Duodenal mucosa (tissue), 2 donors: ENCODE results near the gene COL24A1.
"Not testable (repeated sequence)": the region's sequence is repeated elsewhere in the genome, so short reads cannot be mapped to it uniquely, and the experiment has no call there.

ENCODE experiments used
- H3K27ac ChIP-seq: one replicate; pipeline ENCODE4 v1.7.0; 2013; ENCODE audit warnings: low read depth, low read length
- H3K27me3 ChIP-seq, 2 donors: one replicate each; pipeline ENCODE4 v1.7.0; 2013; ENCODE audit warnings: low read length in 2 of 2, control low read depth in 1 of 2; ENCODE audit not compliant: insufficient read depth in 2 of 2, control insufficient read depth in 1 of 2
- H3K36me3 ChIP-seq, 2 donors: one replicate each; pipeline ENCODE4 v1.7.0; 2013; ENCODE audit warnings: low read length in 2 of 2, control low read depth in 1 of 2; ENCODE audit not compliant: insufficient read depth in 2 of 2, control insufficient read depth in 1 of 2
- H3K4me1 ChIP-seq, 2 donors: one replicate each; pipeline ENCODE4 v1.7.0; 2013; ENCODE audit warnings: low read length in 2 of 2, control low read depth in 1 of 2; ENCODE audit not compliant: insufficient read depth in 2 of 2, control insufficient read depth in 1 of 2
- H3K4me3 ChIP-seq, 2 donors: one replicate each; pipeline ENCODE4 v1.7.0; 2013; ENCODE audit warnings: low read length in 2 of 2, low read depth in 1 of 2
- H3K9ac ChIP-seq, 2 donors: one replicate each; pipeline ENCODE4 v1.7.0; 2013; ENCODE audit warnings: low read length in 2 of 2, low read depth in 1 of 2
- H3K9me3 ChIP-seq, 2 donors: one replicate each; pipeline ENCODE4 v1.7.0; 2013; ENCODE audit warnings: low read length in 2 of 2, control low read depth in 1 of 2; ENCODE audit not compliant: control insufficient read depth in 1 of 2

The COL24A1 gene

DNA sequence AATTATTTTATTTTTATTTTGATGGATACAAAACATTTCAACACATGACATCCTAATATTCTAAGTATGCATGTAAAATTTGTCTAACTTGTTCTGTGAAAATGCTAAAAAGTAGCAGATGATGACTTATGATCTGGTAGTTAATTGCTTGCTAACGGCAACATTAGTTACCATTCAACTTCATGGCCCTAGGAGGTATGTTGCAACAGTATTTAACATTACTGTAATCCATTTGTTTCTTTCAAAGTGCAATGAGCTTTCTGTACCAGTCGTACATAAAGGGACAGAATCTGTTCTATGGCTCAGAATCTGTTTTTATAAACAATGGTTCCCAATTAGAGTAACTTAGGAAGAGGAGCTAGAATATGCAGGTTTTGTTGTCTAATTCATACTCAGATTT is 356.8 kb downstream of the COL24A1 start:
- Histone ChIP-seq H3K9ac (no peak overlapping the region), H3K4me3 (no peak overlapping the region), H3K9me3 (no peaks in the 10 kb centered on the region), H3K36me3 (no peaks in the 10 kb centered on the region), H3K27me3 (no peaks in the 10 kb centered on the region), H3K4me1 (no peaks in the 10 kb centered on the region), H3K27ac (no peak overlapping the region)

DNA sequence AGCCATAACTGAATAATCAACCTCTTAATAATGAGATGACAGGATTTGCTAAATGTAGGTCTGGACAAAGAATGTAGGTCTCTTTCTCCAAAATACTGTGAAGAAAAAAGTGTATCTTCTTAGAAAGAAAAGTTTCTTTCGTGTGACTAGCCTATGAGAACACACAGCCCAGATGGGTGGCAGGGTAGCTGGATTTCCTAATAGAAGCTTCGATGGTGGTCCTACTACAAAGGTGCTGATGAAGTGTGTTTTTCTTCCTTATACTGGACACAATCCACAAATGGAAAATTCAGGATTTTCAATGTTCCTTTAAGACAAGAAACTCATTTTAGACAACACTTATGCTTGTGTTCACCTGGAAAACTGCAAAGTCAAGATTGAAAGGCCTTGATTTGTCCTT is 358.2 kb downstream of the COL24A1 start:
- no peaks in the 10 kb centered on the region for H3K4me1 ChIP-seq
- H3K27me3 ChIP-seq: no peaks in the 10 kb centered on the region
- H3K4me3 ChIP-seq: no peak overlapping the region
- H3K9me3 ChIP-seq: no peaks in the 10 kb centered on the region
- H3K27ac ChIP-seq: no peak overlapping the region
- no peak overlapping the region for H3K9ac ChIP-seq
- no peaks in the 10 kb centered on the region for H3K36me3 ChIP-seq

DNA sequence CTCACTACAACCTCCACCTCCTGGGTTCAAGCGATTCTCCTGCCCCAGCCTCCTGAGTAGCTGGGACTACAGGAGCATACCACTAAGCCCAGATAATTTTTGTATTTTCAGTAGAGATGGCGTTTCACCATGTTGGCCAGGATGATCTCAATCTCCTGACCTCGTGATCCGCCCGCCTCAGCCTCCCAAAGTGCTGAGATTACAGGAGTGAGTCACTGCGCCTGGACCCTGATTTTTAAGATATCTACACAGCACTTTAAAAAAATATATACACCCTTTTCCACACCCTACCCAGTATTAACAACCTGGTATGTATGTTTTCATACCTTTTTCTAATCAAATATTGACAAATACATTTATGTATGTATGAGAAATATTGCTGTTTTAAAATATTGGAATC is 379.6 kb downstream of the COL24A1 start:
- not testable (repeated sequence) for H3K9me3 ChIP-seq, H3K9ac ChIP-seq, H3K4me1 ChIP-seq, H3K4me3 ChIP-seq, H3K36me3 ChIP-seq, H3K27ac ChIP-seq, H3K27me3 ChIP-seq

DNA sequence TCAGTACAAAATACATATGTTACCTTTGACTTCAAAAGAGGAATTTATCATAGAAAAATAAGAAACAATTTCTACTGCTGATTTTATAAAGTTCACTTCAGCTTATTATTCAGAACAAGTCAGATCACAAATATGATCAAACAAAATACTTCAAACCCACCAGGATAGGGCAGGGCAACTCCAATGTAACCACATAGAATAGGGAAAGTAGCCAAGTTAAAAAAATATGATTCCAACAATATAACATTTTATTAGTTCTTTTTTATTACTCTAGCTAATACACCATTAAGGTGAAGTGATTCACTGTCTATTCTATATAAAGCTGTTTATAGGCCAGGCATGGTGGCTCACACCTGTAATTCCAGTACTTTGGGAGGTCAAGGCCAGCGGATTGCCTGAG is 393.8 kb downstream of the COL24A1 start:
- Histone ChIP-seq H3K9me3 (no peaks in the 10 kb centered on the region), H3K4me3 (no peak overlapping the region), H3K4me1 (no peaks in the 10 kb centered on the region), H3K27ac (no peak overlapping the region), H3K27me3 (no peaks in the 10 kb centered on the region), H3K36me3 (no peaks in the 10 kb centered on the region), H3K9ac (no peak overlapping the region)

DNA sequence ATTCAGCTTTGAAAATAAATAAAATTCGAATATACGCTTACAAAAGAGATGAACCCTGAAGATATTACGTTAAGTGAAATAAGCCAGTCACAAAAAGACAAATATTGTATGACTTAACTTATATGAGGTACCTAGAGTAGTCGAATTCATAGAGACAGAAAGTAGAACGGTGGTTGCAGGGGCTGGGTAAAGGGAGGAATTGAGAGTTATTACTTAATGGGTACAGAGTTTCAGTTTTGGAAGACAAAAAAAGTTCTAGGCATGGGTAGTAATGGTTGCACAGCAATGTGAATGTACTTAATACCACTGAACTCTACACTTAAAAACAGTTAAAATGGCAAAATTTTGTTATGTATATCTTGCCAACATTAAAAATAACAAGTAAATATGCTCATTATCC is 399.7 kb downstream of the COL24A1 start:
- Histone ChIP-seq H3K27ac (no peak overlapping the region), H3K27me3 (no peaks in the 10 kb centered on the region), H3K4me1 (no peaks in the 10 kb centered on the region), H3K9me3 (no peaks in the 10 kb centered on the region), H3K36me3 (no peaks in the 10 kb centered on the region), H3K4me3 (no peak overlapping the region), H3K9ac (no peak overlapping the region)

DNA sequence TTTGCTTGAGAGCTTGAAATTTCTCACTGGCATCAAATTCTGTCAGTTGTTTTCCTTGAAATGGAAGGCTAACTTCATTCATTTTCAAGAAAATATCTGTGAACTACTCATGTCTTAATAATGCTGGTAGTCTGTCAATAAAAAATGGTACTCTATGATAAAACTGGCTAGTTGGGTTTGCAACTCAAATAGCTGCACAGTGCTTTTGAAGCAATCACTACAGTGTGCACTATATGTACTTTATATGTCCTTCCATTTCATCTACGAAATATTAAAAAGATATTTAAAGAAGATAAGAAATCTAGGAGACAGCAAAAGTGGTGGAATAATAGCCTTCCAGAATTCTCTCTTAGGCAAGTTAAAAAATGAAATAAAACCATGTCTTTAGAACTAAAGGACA is 408.5 kb downstream of the COL24A1 start:
- Histone ChIP-seq H3K27ac (no peak overlapping the region), H3K9ac (no peak overlapping the region), H3K36me3 (no peaks in the 10 kb centered on the region), H3K27me3 (no peaks in the 10 kb centered on the region), H3K9me3 (no peaks in the 10 kb centered on the region), H3K4me1 (no peaks in the 10 kb centered on the region), H3K4me3 (no peak overlapping the region)

DNA sequence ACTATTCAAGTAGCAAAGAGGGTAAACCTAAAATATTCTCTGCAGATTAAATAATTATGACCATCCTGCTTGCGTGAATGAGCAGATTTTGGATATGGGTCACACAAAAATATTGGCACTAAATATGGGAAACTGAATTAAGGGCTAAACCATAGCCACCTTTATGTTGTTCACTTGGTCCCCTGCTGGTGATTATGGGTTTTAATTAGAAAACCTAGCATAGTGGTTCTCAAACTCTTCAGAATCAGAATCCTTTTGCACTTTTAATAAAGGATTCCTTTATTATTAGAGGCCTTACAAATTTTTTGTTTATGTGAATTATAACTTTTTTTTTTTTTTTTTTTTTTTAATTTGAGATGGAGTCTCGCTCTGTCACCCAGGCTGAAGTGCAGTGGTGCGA is 409.8 kb downstream of the COL24A1 start:
- Histone ChIP-seq H3K4me3 (no peak overlapping the region), H3K9ac (no peak overlapping the region), H3K36me3 (no peaks in the 10 kb centered on the region), H3K27me3 (no peaks in the 10 kb centered on the region), H3K4me1 (no peaks in the 10 kb centered on the region), H3K9me3 (no peaks in the 10 kb centered on the region), H3K27ac (no peak overlapping the region)

DNA sequence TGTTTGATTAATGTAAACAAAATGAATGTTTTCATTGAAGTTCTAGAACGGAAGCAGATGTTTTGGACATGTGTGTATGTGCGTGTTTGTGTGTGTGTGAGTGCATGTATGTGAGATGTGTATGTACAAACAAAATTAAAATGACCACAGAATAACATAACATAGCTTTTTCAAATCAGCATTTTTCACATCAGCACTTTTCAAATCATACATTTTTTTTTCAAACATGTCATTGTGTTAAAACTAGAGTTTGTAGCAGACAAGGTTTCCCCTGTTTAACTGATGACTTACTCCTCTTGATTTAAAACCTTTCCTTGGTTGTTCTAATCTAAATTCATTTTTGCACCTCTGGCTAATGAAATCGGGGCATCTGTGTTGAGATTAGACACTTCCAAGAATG is 412.8 kb downstream of the COL24A1 start:
- Histone ChIP-seq H3K27ac (no peak overlapping the region), H3K36me3 (no peaks in the 10 kb centered on the region), H3K9ac (no peak overlapping the region), H3K4me1 (no peaks in the 10 kb centered on the region), H3K9me3 (no peaks in the 10 kb centered on the region), H3K27me3 (no peaks in the 10 kb centered on the region), H3K4me3 (no peak overlapping the region)

DNA sequence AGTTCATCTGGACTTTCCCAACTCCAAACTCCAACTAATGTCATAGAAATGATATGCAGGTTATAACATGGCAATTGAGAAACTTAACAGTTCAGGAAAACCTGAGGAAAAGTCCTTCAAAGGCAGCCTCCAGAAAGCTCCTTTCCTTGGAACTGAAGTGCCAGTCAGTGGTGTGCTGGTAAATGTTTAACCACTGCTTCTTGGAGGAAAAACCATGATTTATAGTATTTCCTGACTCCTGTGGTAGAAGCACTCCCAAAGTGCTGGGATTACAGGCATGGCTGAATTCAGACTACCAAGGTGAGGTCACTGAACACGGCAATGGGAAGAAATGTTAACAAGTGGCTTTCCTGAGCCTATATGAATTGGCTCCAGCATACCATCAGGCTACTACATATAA is 421.6 kb downstream of the COL24A1 start:
- no peaks in the 10 kb centered on the region for H3K4me1 ChIP-seq
- H3K27ac ChIP-seq: no peak overlapping the region
- no peaks in the 10 kb centered on the region for H3K36me3 ChIP-seq
- no peaks in the 10 kb centered on the region for H3K27me3 ChIP-seq
- no peaks in the 10 kb centered on the region for H3K9me3 ChIP-seq
- H3K4me3 ChIP-seq: no peak overlapping the region
- H3K9ac ChIP-seq: no peak overlapping the region

DNA sequence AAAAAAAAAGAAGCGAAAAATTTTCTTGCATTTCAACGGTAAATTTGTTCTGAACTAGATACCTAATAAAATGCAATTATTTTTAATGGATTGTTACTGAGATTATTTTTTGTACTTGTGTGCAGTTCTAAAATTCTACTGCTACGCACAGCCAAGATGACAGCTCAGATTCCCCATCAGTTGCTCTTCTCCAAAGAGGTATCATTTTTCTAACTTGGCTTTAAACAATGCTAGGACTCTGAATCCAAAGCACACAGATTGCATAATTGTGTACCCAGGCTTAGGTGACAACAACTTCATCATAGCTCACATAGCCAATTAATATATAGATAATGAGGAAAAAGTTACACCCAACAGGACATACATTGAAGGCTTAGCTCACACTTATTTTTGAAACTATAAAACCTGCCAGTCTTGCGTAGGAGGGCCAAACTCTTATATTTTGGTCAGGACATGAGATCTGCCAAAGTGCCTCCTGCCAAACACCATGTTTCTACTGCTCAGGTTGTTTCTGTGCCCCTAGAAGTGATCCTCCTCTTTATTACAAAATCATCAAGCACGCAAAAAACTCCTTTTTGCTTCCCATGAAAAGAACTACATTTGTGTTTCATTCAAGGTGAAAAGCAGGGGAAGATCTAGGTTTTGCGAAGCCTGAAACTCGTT is 437.8 kb downstream of the COL24A1 start:
- H3K27ac ChIP-seq: no peak overlapping the region
- H3K4me1 ChIP-seq: no peaks in the 10 kb centered on the region
- no peaks in the 10 kb centered on the region for H3K27me3 ChIP-seq
- no peak overlapping the region for H3K9ac ChIP-seq
- H3K9me3 ChIP-seq: peaks cover 0 to 2% of the 10 kb centered on the region in 2 donors
- H3K36me3 ChIP-seq: no peaks in the 10 kb centered on the region
- no peak overlapping the region for H3K4me3 ChIP-seq
